ENCODE data around the gene PAGE4.

DNA sequence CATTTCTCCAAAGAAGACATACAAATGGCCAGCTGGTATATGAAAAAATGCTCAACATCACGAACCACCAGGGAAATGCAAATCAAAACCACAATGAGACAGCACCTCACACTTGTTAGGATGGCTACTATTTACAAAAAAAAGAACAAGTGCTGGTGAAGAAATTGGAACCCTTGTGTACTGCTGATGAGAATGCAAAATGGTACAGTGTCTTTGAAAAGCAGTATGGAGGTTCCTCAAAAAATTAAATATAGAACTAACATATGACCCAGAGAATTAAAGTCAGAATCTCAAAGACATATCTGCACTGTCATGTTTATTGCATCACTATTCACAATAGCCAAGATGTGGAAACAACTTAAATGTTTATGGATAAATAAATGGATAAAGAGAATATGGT is 20.9 kb downstream of the PAGE4 start:
- no peak for TF ChIP-seq EZH2 (IDR thresholded peaks at IDR 0.05; ENCODE audit: insufficient read depth, poor library complexity, severe bottlenecking)
- TF ChIP-seq EZH2phosphoT487 (IDR thresholded peaks at IDR 0.05; ENCODE audit: insufficient read depth, low read depth): no peak
